HG03095 (cell line): Measurements from ENCODE around the gene FRMD4A.

ENCODE experiments used
- ATAC-seq: cut with Tn5 transposase; IDR thresholded peaks from one replicate; pipeline ENCODE4 v1.9.1; 2021; ENCODE audit warnings: moderate library complexity; ENCODE audit not compliant: unreplicated experiment

The FRMD4A gene

GRCh38 chr10:13665516-13666262 is 665.0 kb downstream of the FRMD4A start:
- no peak for ATAC-seq

GRCh38 chr10:13661256-13661655 is 669.5 kb downstream of the FRMD4A start:
- ATAC-seq = no peak

GRCh38 chr10:13660551-13660920 is 670.2 kb downstream of the FRMD4A start:
- no peak for ATAC-seq

- no peak for ATAC-seq
Measured at GRCh38 chr10:13659887-13660550, 670.7 kb downstream of the FRMD4A start.

GRCh38 chr10:13658871-13659685 is 671.6 kb downstream of the FRMD4A start:
- no peak for ATAC-seq

GRCh38 chr10:13658264-13658663 is 672.5 kb downstream of the FRMD4A start:
- ATAC-seq = no peak

GRCh38 chr10:13657101-13657680 is 673.5 kb downstream of the FRMD4A start:
- no peak for ATAC-seq

- ATAC-seq = no peak
Measured at GRCh38 chr10:13656337-13657100, 674.2 kb downstream of the FRMD4A start.

GRCh38 chr10:13654846-13655245 is 675.9 kb downstream of the FRMD4A start:
- ATAC-seq = no peak

- ATAC-seq = no peak
Measured at GRCh38 chr10:13654118-13654830, 676.5 kb downstream of the FRMD4A start.

GRCh38 chr10:13652860-13653259 is 677.9 kb downstream of the FRMD4A start:
- ATAC-seq = no peak

GRCh38 chr10:13651969-13652720 is 678.6 kb downstream of the FRMD4A start:
- no peak for ATAC-seq

- ATAC-seq = no peak
Measured at GRCh38 chr10:13650961-13651360, 679.8 kb downstream of the FRMD4A start.

GRCh38 chr10:13649844-13650520 is 680.7 kb downstream of the FRMD4A start:
- no peak for ATAC-seq

GRCh38 chr10:13648425-13648824 is 682.3 kb downstream of the FRMD4A start:
- no peak for ATAC-seq

GRCh38 chr10:13644866-13645265 is 685.9 kb downstream of the FRMD4A start:
- no peak for ATAC-seq

- no peak for ATAC-seq
Measured at GRCh38 chr10:13643016-13643415, 687.7 kb downstream of the FRMD4A start.

GRCh38 chr10:13642293-13642692 is 688.4 kb downstream of the FRMD4A start:
- ATAC-seq = no peak

- ATAC-seq = no peak
Measured at GRCh38 chr10:13637894-13638293, 692.8 kb downstream of the FRMD4A start.
